Liver (tissue), 9 donors: ENCODE data around the gene INSYN1. TPM values are rescaled to one million over a fixed set of nuclear protein-coding genes. Genes with fewer than 3 reads are reported as not detected.

Experiments used
- DNase-seq: peaks from one replicate; pipeline ENCODE4 v3.0.0-alpha.2; 2017; ENCODE audit warnings: low spot score
- H3K27ac ChIP-seq, 2 donors: one replicate each; pipeline ENCODE4 v1.7.0; 2013; ENCODE audit warnings: inconsistent platforms in 2 of 2, low read length in 2 of 2, control low read depth in 1 of 2, low read depth in 1 of 2, mild to moderate bottlenecking in 1 of 2
- H3K27me3 ChIP-seq, 4 donors: one replicate each; pipeline versions ENCODE4 v1.6.1 to v1.7.0; 2013; ENCODE audit warnings: low read length in 3 of 4, inconsistent platforms in 1 of 4, mild to moderate bottlenecking in 1 of 4, moderate library complexity in 1 of 4; ENCODE audit not compliant: control insufficient read depth in 4 of 4, insufficient read depth in 4 of 4
- H3K36me3 ChIP-seq, 4 donors: one replicate each; pipeline versions ENCODE4 v1.6.1 to v1.7.0; 2013; ENCODE audit warnings: low read length in 3 of 4, mild to moderate bottlenecking in 3 of 4, low read depth in 1 of 4, moderate library complexity in 1 of 4; ENCODE audit not compliant: control insufficient read depth in 4 of 4, insufficient read depth in 3 of 4
- H3K4me1 ChIP-seq, 4 donors: one replicate each; pipeline versions ENCODE4 v1.6.1 to v1.7.0; 2013; ENCODE audit warnings: low read length in 3 of 4, mild to moderate bottlenecking in 3 of 4, moderate library complexity in 1 of 4; ENCODE audit not compliant: control insufficient read depth in 4 of 4, insufficient read depth in 4 of 4
- H3K4me3 ChIP-seq, 3 donors: one replicate each; pipeline versions ENCODE4 v1.6.1 to v1.7.0; 2013; ENCODE audit warnings: low read length in 3 of 3, control low read depth in 1 of 3, low read depth in 1 of 3, mild to moderate bottlenecking in 1 of 3
- H3K9ac ChIP-seq, 2 donors: one replicate each; pipeline ENCODE4 v1.7.0; 2013; ENCODE audit warnings: low read length in 2 of 2, mild to moderate bottlenecking in 2 of 2, moderate library complexity in 2 of 2, control low read depth in 1 of 2, low read depth in 1 of 2
- H3K9me3 ChIP-seq, 4 donors: one replicate each; pipeline versions ENCODE4 v1.6.1 to v1.7.0; 2013; ENCODE audit warnings: low read length in 3 of 4; ENCODE audit not compliant: control insufficient read depth in 4 of 4
- ATF3 ChIP-seq: IDR thresholded peaks from 2 replicates; pipeline ENCODE4 v1.6.1; 2016; ENCODE audit warnings: antibody characterized with exemption
- CTCF ChIP-seq: fragments of 150-350 bp; IDR thresholded peaks from 2 replicates; pipeline ENCODE4 v1.5.1; 2017; ENCODE audit warnings: improper control_type of control experiment, low read depth, low read length; ENCODE audit not compliant: missing input control
- EGR1 ChIP-seq, 2 donors: IDR thresholded peaks; 2 replicates each; pipeline ENCODE4 v1.6.1; 2016 to 2018; ENCODE audit warnings: antibody characterized with exemption in 2 of 2, low read depth in 2 of 2
- FOXA1 ChIP-seq: IDR thresholded peaks from 2 replicates; pipeline ENCODE4 v1.6.1; 2016; ENCODE audit warnings: antibody characterized with exemption
- GABPA ChIP-seq, 2 donors: IDR thresholded peaks in 1 of 2; conservative IDR thresholded peaks in 1 of 2; 2 replicates each; pipeline ENCODE4 v1.6.1; 2016; ENCODE audit warnings: antibody characterized with exemption in 2 of 2, mild to moderate bottlenecking in 1 of 2, moderate library complexity in 1 of 2
- HNF4A ChIP-seq, 2 donors: conservative IDR thresholded peaks; 2 replicates each; pipeline ENCODE4 v1.6.1; 2016; ENCODE audit warnings: antibody characterized with exemption in 2 of 2, mild to moderate bottlenecking in 2 of 2
- HNF4G ChIP-seq: IDR thresholded peaks from 2 replicates; pipeline ENCODE4 v1.6.1; 2016; ENCODE audit warnings: antibody characterized with exemption
- JUND ChIP-seq, 2 donors: IDR thresholded peaks; 2 replicates each; pipeline ENCODE4 v1.6.1; 2016; ENCODE audit warnings: antibody characterized with exemption in 2 of 2
- MAX ChIP-seq: IDR thresholded peaks from 2 replicates; pipeline ENCODE4 v1.6.1; 2016; ENCODE audit warnings: antibody characterized with exemption
- NR2F2 ChIP-seq: IDR thresholded peaks from 2 replicates; pipeline ENCODE4 v1.6.1; 2016; ENCODE audit warnings: antibody characterized with exemption
- RAD21 ChIP-seq, 2 donors: IDR thresholded peaks; 2 replicates each; pipeline ENCODE4 v1.6.1; 2016; ENCODE audit warnings: antibody characterized with exemption in 2 of 2, mild to moderate bottlenecking in 2 of 2
- REST ChIP-seq: IDR thresholded peaks from 2 replicates; pipeline ENCODE4 v1.6.1; 2016; ENCODE audit warnings: antibody characterized with exemption, mild to moderate bottlenecking
- RXRA ChIP-seq, 2 donors: IDR thresholded peaks; 2 replicates each; pipeline ENCODE4 v1.6.1; 2017 to 2018; ENCODE audit warnings: antibody characterized with exemption in 2 of 2, mild to moderate bottlenecking in 1 of 2
- SP1 ChIP-seq: IDR thresholded peaks from 2 replicates; pipeline ENCODE4 v1.6.1; 2018; ENCODE audit warnings: antibody characterized with exemption, mild to moderate bottlenecking
- TAF1 ChIP-seq: conservative IDR thresholded peaks from 2 replicates; pipeline ENCODE4 v1.6.1; 2016; ENCODE audit warnings: antibody characterized with exemption, mild to moderate bottlenecking
- YY1 ChIP-seq: IDR thresholded peaks from 2 replicates; pipeline ENCODE4 v1.6.1; 2016; ENCODE audit warnings: antibody characterized with exemption, mild to moderate bottlenecking
- ZBTB33 ChIP-seq: IDR thresholded peaks from 2 replicates; pipeline ENCODE4 v1.6.1; 2016; ENCODE audit warnings: antibody characterized with exemption
- WGBS: extraction: QIAGEN DNeasy Blood & Tissue Kit; methylation state at CpG from one replicate; pipeline ENCODE4 v1.1.7; 2013; 5-methylcytosine and 5-hydroxymethylcytosine counted together
- polyA plus RNA-seq, 2 donors: library from polyadenylated mRNA; stranded (reverse) in 1 of 2; unstranded in 1 of 2; fragments of 200-250 nt in 1 of 2; fragments of >200 nt in 1 of 2; fragmentation: Nextera tagmentation in 1 of 2; extraction: Ambion mirVana in 1 of 2; gene quantifications; one replicate each; pipeline versions ENCODE4 v1.2.1 to v1.2.3, GENCODE V29; 2013 to 2015
- total RNA-seq, 2 donors: library from RNA; depleted of rRNA; stranded (reverse); fragments of >200 nt; gene quantifications; one replicate each; pipeline ENCODE4 v1.2.3, GENCODE V29; 2014
- donor health status: healthy.
- donor health status: healthy.
- donor health status: healthy.
- donor health status: healthy.
- donor health status: healthy.

Gene INSYN1
- total and polyA plus RNA-seq, 4 donors, result 0.16 to 0.37 (median 0.25) TPM; not detected in 1

GRCh38 chr15:73792415-73792814 lies 39.3 kb upstream of the INSYN1 start:
- H3K27me3 ChIP-seq, result no peaks in the 10 kb centered on the region
- WGBS, result 80% methylated on average over 7 of the region's 7 CpGs
- no peaks in the 10 kb centered on the region for H3K36me3 ChIP-seq
- H3K9me3 ChIP-seq, result no peaks in the 10 kb centered on the region
- TF ChIP-seq HNF4G (no peak), SP1 (no peak)
- no peak overlapping the region for H3K4me3 ChIP-seq
- H3K4me1 ChIP-seq, result no peaks in the 10 kb centered on the region
- no peak for DNase-seq
- no peak overlapping the region for H3K9ac ChIP-seq
- H3K27ac ChIP-seq, result no peak overlapping the region

- no peak overlapping the region for H3K27ac ChIP-seq
- no peak for DNase-seq
Observed at GRCh38 chr15:73789521-73790240, 36.5 kb upstream of the INSYN1 start.

More at GRCh38 chr15:73789521-73790240, 36.5 kb upstream of the INSYN1 start:
- H3K36me3 ChIP-seq, result no peaks in the 10 kb centered on the region
- TF ChIP-seq ZBTB33 (no peak), NR2F2 (no peak), HNF4A (conservative IDR thresholded peaks at IDR 0.05) (no peak), SP1 (no peak), YY1 (no peak), HNF4G (no peak), RAD21 (IDR thresholded peaks at IDR 0.05) (no peak), GABPA (IDR thresholded peaks at IDR 0.05 in 1 of 2, conservative IDR thresholded peaks at IDR 0.05 in 1 of 2) (no peak), REST (no peak), JUND (IDR thresholded peaks at IDR 0.05) (no peak), RXRA (IDR thresholded peaks at IDR 0.05) (no peak), FOXA1 (no peak), CTCF (no peak), TAF1 (no peak), EGR1 (IDR thresholded peaks at IDR 0.05; ENCODE audit: low read depth in 2 of 2) (no peak), MAX (no peak), ATF3 (no peak)
- H3K27me3 ChIP-seq, result no peaks in the 10 kb centered on the region
- 69% methylated on average over 5 of the region's 5 CpGs for WGBS
- H3K9me3 ChIP-seq, result no peaks in the 10 kb centered on the region
- no peak overlapping the region for H3K4me3 ChIP-seq
- H3K4me1 ChIP-seq, result peaks cover 0 to 3% (median 0%) of the 10 kb centered on the region in 4 donors
- H3K9ac ChIP-seq, result no peak overlapping the region
